DND-41 (cell line): Measurements from ENCODE around the gene PRKCE.

Source experiments
- CTCF ChIP-seq: IDR thresholded peaks from 2 replicates; pipeline ENCODE4 v1.5.1; 2012; ENCODE audit warnings: borderline replicate concordance, low read length, moderate library complexity, mild to moderate bottlenecking; ENCODE audit not compliant: poor library complexity, severe bottlenecking; ENCODE audit errors: extremely low read depth
- EZH2 ChIP-seq: IDR thresholded peaks from 3 replicates; pipeline ENCODE4 v1.6.1; 2012; ENCODE audit warnings: borderline replicate concordance, low read depth, mild to moderate bottlenecking, moderate library complexity, low read length, inconsistent platforms; ENCODE audit not compliant: severe bottlenecking

- TF ChIP-seq CTCF (no peak), EZH2 (no peak)
Measured at GRCh38 chr2:45978302-45978859, 326.9 kb downstream of the PRKCE start.
